GM23338 (cell line): ENCODE results near the gene PGAP6. TPM values are rescaled to one million over a fixed set of nuclear protein-coding genes. Genes with fewer than 3 reads are reported as not detected.
A peak's percentile ranks its signal among the peaks of the same experiment; 100 is the strongest.
"Not testable (repeated sequence)": the region's sequence is repeated elsewhere in the genome, so short reads cannot be mapped to it uniquely, and the experiment has no call there.

ENCODE experiments used
- ATAC-seq: fragments of 200-7000 bp; cut with Tn5 transposase; 3 replicates; pipeline ENCODE4 v1.9.1; 2020
- DNase-seq: peaks from one replicate; pipeline ENCODE4 v3.0.0-alpha.2; 2015; ENCODE audit warnings: low spot score
- H2AFZ ChIP-seq: fragments of 200-600 bp; sonication (generic); 2 replicates; pipeline ENCODE4 v1.8.0; 2016; ENCODE audit warnings: antibody characterized with exemption, mild to moderate bottlenecking, moderate library complexity
- H3F3A ChIP-seq: fragments of 200-600 bp; sonication (generic); replicated peaks from 2 replicates; pipeline ENCODE4 v1.8.0; 2017; ENCODE audit warnings: antibody characterized with exemption, mixed run types, low read depth
- H3K27ac ChIP-seq: fragments of 200-600 bp; sonication (generic); 2 replicates; pipeline ENCODE4 v1.6.1; 2016; ENCODE audit warnings: low read depth
- H3K27me3 ChIP-seq: fragments of 200-600 bp; sonication (generic); 2 replicates; pipeline ENCODE4 v1.8.0; 2016; ENCODE audit warnings: mild to moderate bottlenecking, mixed run types, moderate library complexity; ENCODE audit not compliant: insufficient read depth
- H3K36me3 ChIP-seq: fragments of 200-600 bp; sonication (generic); 2 replicates; pipeline ENCODE4 v1.8.0; 2016; ENCODE audit warnings: mild to moderate bottlenecking; ENCODE audit not compliant: insufficient read depth
- H3K4me1 ChIP-seq: fragments of 200-600 bp; sonication (generic); 2 replicates; pipeline ENCODE4 v1.8.0; 2016; ENCODE audit warnings: mild to moderate bottlenecking, moderate library complexity; ENCODE audit not compliant: insufficient read depth
- H3K4me2 ChIP-seq: fragments of 200-600 bp; sonication (generic); 2 replicates; pipeline ENCODE4 v1.7.1; 2017; ENCODE audit warnings: mixed run types
- H3K4me3 ChIP-seq: fragments of 200-600 bp; sonication (generic); 2 replicates; pipeline ENCODE4 v1.6.1; 2016; ENCODE audit warnings: mixed run types
- H3K79me2 ChIP-seq: fragments of 200-600 bp; sonication (generic); replicated peaks from 2 replicates; pipeline ENCODE4 v1.8.0; 2017; ENCODE audit warnings: mild to moderate bottlenecking; ENCODE audit not compliant: insufficient read depth
- H3K9me2 ChIP-seq: fragments of 200-600 bp; sonication (generic); 2 replicates; pipeline ENCODE4 v1.8.0; 2017; ENCODE audit not compliant: insufficient read depth
- H4K20me1 ChIP-seq: fragments of 200-600 bp; sonication (generic); replicated peaks from 2 replicates; pipeline ENCODE4 v1.8.0; 2017; ENCODE audit warnings: mild to moderate bottlenecking; ENCODE audit not compliant: insufficient read depth
- H3K27ac Mint-ChIP-seq: 2 replicates; pipeline ENCODE4 v1.8.0; 2020; ENCODE audit warnings: inconsistent platforms, mild to moderate bottlenecking, moderate library complexity, mixed read lengths
- H3K27me3 Mint-ChIP-seq: 3 replicates; pipeline ENCODE4 v1.8.0; 2022; ENCODE audit warnings: low read depth, mild to moderate bottlenecking, moderate library complexity, mixed read lengths, inconsistent platforms; ENCODE audit not compliant: insufficient read depth, poor library complexity
- H3K36me3 Mint-ChIP-seq: 3 replicates; pipeline ENCODE4 v1.8.0; 2021; ENCODE audit warnings: low read depth, mild to moderate bottlenecking, inconsistent platforms, moderate library complexity, mixed read lengths
- H3K4me1 Mint-ChIP-seq: 3 replicates; pipeline ENCODE4 v1.8.0; 2020; ENCODE audit warnings: mild to moderate bottlenecking, inconsistent platforms, mixed read lengths
- H3K4me3 Mint-ChIP-seq: 3 replicates; pipeline ENCODE4 v1.8.0; 2021; ENCODE audit warnings: moderate library complexity, mild to moderate bottlenecking, inconsistent platforms, mixed read lengths
- H3K9me3 Mint-ChIP-seq: 3 replicates; pipeline ENCODE4 v1.8.0; 2020; ENCODE audit warnings: moderate library complexity, mild to moderate bottlenecking, inconsistent platforms, mixed read lengths
- EZH2phosphoT487 ChIP-seq: fragments of 200-600 bp; sonication (generic); IDR thresholded peaks from one replicate; pipeline ENCODE4 v1.8.1; 2018; ENCODE audit warnings: antibody characterized with exemption; ENCODE audit not compliant: unreplicated experiment
- NANOG ChIP-seq: IDR thresholded peaks from 2 replicates; pipeline ENCODE4 v1.6.1; 2016; ENCODE audit warnings: antibody characterized with exemption, borderline replicate concordance
- POLR2AphosphoS5 ChIP-seq: IDR thresholded peaks from 2 replicates; pipeline ENCODE4 v1.6.1; 2016; ENCODE audit warnings: antibody characterized with exemption, low read depth
- STAT1 ChIP-seq: IDR thresholded peaks from one replicate; pipeline ENCODE4 v1.6.1; 2016; ENCODE audit warnings: antibody characterized with exemption; ENCODE audit not compliant: unreplicated experiment
- polyA plus RNA-seq: library from polyadenylated mRNA; unstranded; fragments of >200 nt; fragmentation: Nextera tagmentation; extraction: Ambion mirVana; gene quantifications from 2 replicates; pipeline ENCODE4 v1.2.1, GENCODE V29; 2016
- total RNA-seq: library from RNA; depleted of rRNA; stranded (reverse); fragments of >200 nt; shearing (Covaris generic); gene quantifications from 2 replicates; pipeline ENCODE4 v1.2.3, GENCODE V29; 2014
- TF ChIP-seq, protein P1 (sequence below): IDR thresholded peaks from 2 replicates; pipeline ENCODE4 v1.6.1; 2016; ENCODE audit warnings: antibody characterized with exemption

Gene PGAP6
- total and polyA plus RNA-seq, 2 experiments from 2014 or later = 25.1 to 112 TPM

DNA sequence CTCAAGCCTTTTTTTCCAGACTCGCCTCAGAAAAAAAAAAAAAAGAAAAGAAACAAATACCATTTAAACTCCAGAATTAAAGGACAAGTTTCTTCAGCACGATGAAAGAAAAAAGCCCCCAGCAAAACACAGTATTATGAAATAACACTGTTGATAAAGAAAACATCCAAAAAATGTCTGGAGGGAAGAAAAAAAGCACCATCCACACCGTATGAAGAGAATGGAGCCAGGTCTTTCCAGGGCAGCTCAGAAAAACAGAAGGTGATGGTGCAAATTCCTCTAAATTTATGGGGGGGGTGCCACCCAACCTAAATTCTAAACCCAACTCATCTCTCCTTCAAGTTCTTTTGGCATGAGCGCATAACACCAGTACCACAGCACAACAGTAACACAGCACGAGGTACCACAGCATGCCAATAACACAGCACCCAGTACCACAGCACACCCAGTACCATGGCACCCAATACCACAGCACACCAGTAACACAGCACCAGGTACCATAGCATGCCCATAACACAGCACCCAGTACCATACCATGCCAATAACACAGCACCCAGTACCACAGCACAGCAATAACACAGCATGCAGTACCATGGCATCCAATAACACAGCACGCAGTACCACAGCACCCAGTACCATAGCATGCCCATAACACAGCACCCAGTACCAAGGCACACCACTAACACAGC, 48.2 kb downstream of the PGAP6 start (continued):
- TF ChIP-seq EZH2phosphoT487 (no peak), POLR2AphosphoS5 (no peak), STAT1 (no peak)
- TF ChIP-seq, protein P1, sequence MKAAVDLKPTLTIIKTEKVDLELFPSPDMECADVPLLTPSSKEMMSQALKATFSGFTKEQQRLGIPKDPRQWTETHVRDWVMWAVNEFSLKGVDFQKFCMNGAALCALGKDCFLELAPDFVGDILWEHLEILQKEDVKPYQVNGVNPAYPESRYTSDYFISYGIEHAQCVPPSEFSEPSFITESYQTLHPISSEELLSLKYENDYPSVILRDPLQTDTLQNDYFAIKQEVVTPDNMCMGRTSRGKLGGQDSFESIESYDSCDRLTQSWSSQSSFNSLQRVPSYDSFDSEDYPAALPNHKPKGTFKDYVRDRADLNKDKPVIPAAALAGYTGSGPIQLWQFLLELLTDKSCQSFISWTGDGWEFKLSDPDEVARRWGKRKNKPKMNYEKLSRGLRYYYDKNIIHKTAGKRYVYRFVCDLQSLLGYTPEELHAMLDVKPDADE = no peak

DNA sequence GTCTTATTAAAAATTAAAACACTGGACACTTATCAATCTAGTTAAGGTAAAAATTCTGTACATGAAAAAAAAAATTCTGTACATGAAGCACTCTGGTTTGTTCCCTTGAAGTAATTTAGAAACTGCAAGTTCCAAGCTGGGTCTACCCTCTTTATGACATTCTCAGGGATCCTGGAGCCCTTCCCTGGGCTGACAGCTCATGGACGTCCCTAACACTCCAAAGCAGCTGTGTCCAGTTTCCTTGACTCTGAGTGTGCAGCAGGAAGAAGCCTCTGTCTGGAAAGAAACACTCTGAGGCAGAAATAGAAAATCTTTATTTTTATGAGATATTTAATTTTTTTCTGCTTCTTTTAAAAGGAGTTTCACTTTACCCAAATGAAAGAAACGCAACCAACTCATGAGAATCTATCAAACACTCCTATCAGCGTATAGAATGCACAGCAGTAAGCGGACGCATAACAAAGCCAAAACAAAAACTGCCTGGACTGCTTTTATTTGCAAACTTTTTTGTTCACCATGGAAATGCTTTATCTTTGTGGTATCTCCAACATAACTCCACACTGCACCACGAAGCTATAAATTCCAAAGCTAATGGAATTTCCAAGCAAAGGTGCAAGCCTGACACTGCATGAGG, 50.5 kb downstream of the PGAP6 start:
- not testable (repeated sequence) for H2AFZ ChIP-seq, ATAC-seq, H3K36me3 ChIP-seq, H3K27ac Mint-ChIP-seq, H3K4me3 Mint-ChIP-seq, H3F3A ChIP-seq, H3K36me3 Mint-ChIP-seq, H3K9me2 ChIP-seq, H3K4me1 ChIP-seq, H3K4me3 ChIP-seq, H3K27me3 ChIP-seq, H3K9me3 Mint-ChIP-seq, H3K4me2 ChIP-seq, DNase-seq
- peaks cover 100% of the 10 kb centered on the region for H3K79me2 ChIP-seq
- peak overlapping the region; percentile 57; the same call in 1 of the 2 replicates for H3K27ac ChIP-seq
- H3K4me1 Mint-ChIP-seq = peaks cover 14% of the 10 kb centered on the region
- peaks cover 13% of the 10 kb centered on the region for H3K27me3 Mint-ChIP-seq
- peaks cover 40% of the 10 kb centered on the region for H4K20me1 ChIP-seq

DNA sequence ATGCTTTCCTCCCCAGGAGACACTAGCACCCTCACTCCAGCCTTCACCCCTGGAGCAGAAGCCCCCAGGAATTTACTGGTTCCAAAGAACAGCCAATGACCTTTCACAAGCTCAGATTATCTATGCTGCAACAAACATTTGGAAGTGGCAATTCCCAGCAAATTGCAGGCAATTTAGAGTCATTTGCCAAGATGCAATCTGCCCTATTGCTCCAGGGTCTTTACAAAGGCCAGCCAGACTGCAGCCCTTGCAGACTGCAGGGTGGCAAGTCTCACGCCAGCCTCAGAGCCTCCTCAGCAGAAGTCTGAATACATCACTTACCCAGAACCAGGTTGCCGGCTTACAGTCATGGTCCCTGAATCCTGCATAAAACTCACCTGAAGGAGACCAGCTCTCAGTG, 51.0 kb downstream of the PGAP6 start:
- Histone ChIP-seq H3K27ac (peak overlapping the region; percentile 57; the same call in 1 of the 2 replicates), H3K9me2 (no peaks in the 10 kb centered on the region), H3F3A (0 out of 2 replicates have a peak, but pooled peaks cover 2% of the 10 kb centered on the region), H3K79me2 (peaks cover 99% of the 10 kb centered on the region), H3K4me2 (no peak overlapping the region), H3K36me3 (no peaks in the 10 kb centered on the region), H3K4me3 (no peak overlapping the region), H3K27me3 (no peaks in the 10 kb centered on the region), H4K20me1 (peaks cover 38% of the 10 kb centered on the region), H3K4me1 (peaks cover 4% of the 10 kb centered on the region; the same call in 1 of the 2 replicates), H2AFZ (no peak overlapping the region)
- H3K4me3 Mint-ChIP-seq = no peak overlapping the region
- TF ChIP-seq NANOG = no peak
- peaks cover 15% of the 10 kb centered on the region for H3K4me1 Mint-ChIP-seq
- H3K27me3 Mint-ChIP-seq = peaks cover 13% of the 10 kb centered on the region
- ATAC-seq (no peak; the same call in 1 of the 3 replicates), DNase-seq (no peak)
- peaks cover 5% of the 10 kb centered on the region; the same call in 1 of the 3 replicates for H3K36me3 Mint-ChIP-seq
- peak overlapping the region; percentile 52; the same call in 1 of the 2 replicates for H3K27ac Mint-ChIP-seq
- H3K9me3 Mint-ChIP-seq = peaks cover 4% of the 10 kb centered on the region; the same call in 1 of the 3 replicates
